ENCODE measurements around the gene EDNRA. TPM values are rescaled to one million over a fixed set of nuclear protein-coding genes. Genes with fewer than 3 reads are reported as not detected.

The EDNRA gene
- total RNA-seq, result not detected in 2 replicates

DNA sequence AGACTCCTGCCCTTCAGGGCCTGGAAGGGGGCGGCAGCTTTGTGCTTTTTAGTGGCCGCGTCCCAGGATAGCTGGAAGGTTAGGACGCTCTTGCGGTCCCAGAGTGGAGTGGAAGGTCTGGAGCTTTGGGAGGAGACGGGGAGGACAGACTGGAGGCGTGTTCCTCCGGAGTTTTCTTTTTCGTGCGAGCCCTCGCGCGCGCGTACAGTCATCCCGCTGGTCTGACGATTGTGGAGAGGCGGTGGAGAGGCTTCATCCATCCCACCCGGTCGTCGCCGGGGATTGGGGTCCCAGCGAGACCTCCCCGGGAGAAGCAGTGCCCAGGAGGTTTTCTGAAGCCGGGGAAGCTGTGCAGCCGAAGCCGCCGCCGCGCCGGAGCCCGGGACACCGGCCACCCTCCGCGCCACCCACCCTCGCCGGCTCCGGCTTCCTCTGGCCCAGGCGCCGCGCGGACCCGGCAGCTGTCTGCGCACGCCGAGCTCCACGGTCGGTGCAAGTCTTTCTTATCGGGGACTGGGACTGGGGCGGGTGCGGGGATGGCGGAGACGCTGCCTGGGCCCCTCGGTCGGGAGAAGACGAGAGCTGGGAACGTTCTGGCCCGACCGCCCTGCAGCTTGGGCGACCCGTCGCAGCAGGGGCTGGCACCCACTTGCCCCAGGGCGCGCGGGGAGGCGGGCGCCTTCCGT, at the start of gene EDNRA:
Gene EDNRA (plus strand): TSS at position 207 of the 686 bp plus-strand sequence. CDS start 4,585 bp downstream, outside the sequence.

Other genes starting within 250 kb of the EDNRA start
- gene TMEM184C, start 136.3 kb downstream of the EDNRA start, total RNA-seq, result 34.1 and 55.8 TPM in 2 replicates
- gene PRMT9, start 203.1 kb downstream of the EDNRA start, total RNA-seq, result 10.1 and 10.8 TPM in 2 replicates

Data from epithelial cell of umbilical artery (primary cell).